K562 (cell line): Measurements from ENCODE around the gene C10orf90.

Experiments
- CBX3 ChIP-seq, 2 experiments: IDR thresholded peaks; 1 replicate in 1 of 2; 2 replicates in 1 of 2; pipeline ENCODE4 v1.6.1; 2012; ENCODE audit warnings: inconsistent platforms in 2 of 2, low read length in 2 of 2, borderline replicate concordance in 1 of 2, control low read depth in 1 of 2
- GATAD2A ChIP-seq: fragments of 450-650 bp; IDR thresholded peaks from 2 replicates; pipeline ENCODE4 v1.6.1; 2017
- KAT2B ChIP-seq: IDR thresholded peaks from one replicate; pipeline ENCODE4 v1.6.1; 2012; ENCODE audit warnings: low read depth, mild to moderate bottlenecking, control low read depth, inconsistent platforms, low read length, moderate library complexity
- PPARD ChIP-seq: fragments of 250-450 bp; sonication (Bioruptor Pico); IDR thresholded peaks from 2 replicates; pipeline ENCODE4 v1.8.0; 2022; ENCODE audit warnings: inconsistent platforms, mild to moderate bottlenecking, moderate library complexity
- SETDB1 ChIP-seq: IDR thresholded peaks from one replicate; pipeline ENCODE4 v1.6.1; 2012; ENCODE audit warnings: low read length, control low read depth, inconsistent platforms
- SMARCE1 ChIP-seq: fragments of 450-650 bp; IDR thresholded peaks from 2 replicates; pipeline ENCODE4 v1.7.1; 2016; ENCODE audit warnings: mild to moderate bottlenecking
- THRB ChIP-seq: fragments of 450-650 bp; formaldehyde crosslinking; conservative IDR thresholded peaks from 2 replicates; pipeline ENCODE4 v1.4.0; 2022; ENCODE audit warnings: mild to moderate bottlenecking, missing genetic modification characterization
- TF ChIP-seq, protein P1 (sequence below): sonication (generic); formaldehyde crosslinking; IDR thresholded peaks from 2 replicates; pipeline ENCODE4 v1.9.0; 2022; ENCODE audit warnings: mild to moderate bottlenecking, missing genetic modification reagents

- TF ChIP-seq KAT2B (no peak), SMARCE1 (no peak), SETDB1 (no peak), PPARD (CRISPR knock-in tag) (no peak), THRB (CRISPR knock-in tag) (no peak), GATAD2A (no peak), CBX3 (IDR thresholded peaks at IDR 0.05; ENCODE audit: borderline replicate concordance in 1 of 2, low read length in 2 of 2) (no peak)
- TF ChIP-seq, protein P1, sequence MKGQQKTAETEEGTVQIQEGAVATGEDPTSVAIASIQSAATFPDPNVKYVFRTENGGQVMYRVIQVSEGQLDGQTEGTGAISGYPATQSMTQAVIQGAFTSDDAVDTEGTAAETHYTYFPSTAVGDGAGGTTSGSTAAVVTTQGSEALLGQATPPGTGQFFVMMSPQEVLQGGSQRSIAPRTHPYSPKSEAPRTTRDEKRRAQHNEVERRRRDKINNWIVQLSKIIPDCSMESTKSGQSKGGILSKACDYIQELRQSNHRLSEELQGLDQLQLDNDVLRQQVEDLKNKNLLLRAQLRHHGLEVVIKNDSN (CRISPR knock-in tag): no peak
Observed at GRCh38 chr10:126438407-126438783, 232.1 kb downstream of the C10orf90 start.
